Neural progenitor cell (in vitro differentiated cells): Measurements from ENCODE around the gene KRTAP10-2. TPM values are rescaled to one million over a fixed set of nuclear protein-coding genes. Genes with fewer than 3 reads are reported as not detected.
A peak's percentile ranks its signal among the peaks of the same experiment; 100 is the strongest.

Source experiments
- DNase-seq: peaks from one replicate; pipeline ENCODE4 v3.0.0-alpha.2; 2016; ENCODE audit warnings: low spot score
- H2AFZ ChIP-seq: fragments of 200-600 bp; sonication (generic); replicated peaks from 2 replicates; pipeline ENCODE4 v1.6.1; 2016; ENCODE audit warnings: antibody characterized with exemption
- H3F3A ChIP-seq: fragments of 200-600 bp; sonication (generic); 2 replicates; pipeline ENCODE4 v1.6.1; 2016; ENCODE audit warnings: antibody characterized with exemption, low read depth
- H3K27ac ChIP-seq: fragments of 200-600 bp; sonication (generic); 2 replicates; pipeline ENCODE4 v1.5.1; 2016; ENCODE audit warnings: mild to moderate bottlenecking
- H3K27me3 ChIP-seq: fragments of 200-600 bp; sonication (generic); 2 replicates; pipeline ENCODE4 v1.6.1; 2016; ENCODE audit warnings: mild to moderate bottlenecking, moderate library complexity
- H3K36me3 ChIP-seq: fragments of 200-600 bp; sonication (generic); 2 replicates; pipeline ENCODE4 v1.5.1; 2016
- H3K4me1 ChIP-seq: fragments of 200-600 bp; sonication (generic); 2 replicates; pipeline ENCODE4 v1.6.1; 2016; ENCODE audit warnings: mixed run types
- H3K4me2 ChIP-seq: fragments of 200-600 bp; sonication (generic); 2 replicates; pipeline ENCODE4 v1.6.1; 2016
- H3K4me3 ChIP-seq: fragments of 200-600 bp; sonication (generic); 2 replicates; pipeline ENCODE4 v1.5.1; 2016
- H3K79me2 ChIP-seq: fragments of 200-600 bp; sonication (generic); 2 replicates; pipeline ENCODE4 v1.6.1; 2016; ENCODE audit warnings: low read depth
- H3K9ac ChIP-seq: fragments of 200-600 bp; sonication (generic); 2 replicates; pipeline ENCODE4 v1.6.1; 2016
- H3K9me3 ChIP-seq: fragments of 200-600 bp; sonication (generic); 2 replicates; pipeline ENCODE4 v1.5.1; 2016; ENCODE audit warnings: low read depth
- H4K20me1 ChIP-seq: fragments of 200-600 bp; sonication (generic); 2 replicates; pipeline ENCODE4 v1.6.1; 2016; ENCODE audit warnings: low read depth
- H3K27ac Mint-ChIP-seq: 3 replicates; pipeline ENCODE4 v1.8.0; 2021; ENCODE audit warnings: mixed read lengths
- H3K27me3 Mint-ChIP-seq: 2 replicates; pipeline ENCODE4 v1.8.0; 2022; ENCODE audit warnings: low read depth, mild to moderate bottlenecking, inconsistent platforms, moderate library complexity, mixed read lengths; ENCODE audit not compliant: insufficient read depth
- H3K36me3 Mint-ChIP-seq: 3 replicates; pipeline ENCODE4 v1.8.0; 2021; ENCODE audit warnings: mixed read lengths
- H3K4me1 Mint-ChIP-seq: 3 replicates; pipeline ENCODE4 v1.8.0; 2021; ENCODE audit warnings: mixed read lengths
- H3K4me3 Mint-ChIP-seq: 3 replicates; pipeline ENCODE4 v1.8.0; 2021; ENCODE audit warnings: mild to moderate bottlenecking, moderate library complexity, mixed read lengths
- H3K9me3 Mint-ChIP-seq: 3 replicates; pipeline ENCODE4 v1.8.0; 2020; ENCODE audit warnings: mixed read lengths
- EZH2 ChIP-seq: fragments of 200-600 bp; sonication (generic); IDR thresholded peaks from 2 replicates; pipeline ENCODE4 v1.6.1; 2017; ENCODE audit warnings: antibody characterized with exemption, mild to moderate bottlenecking, moderate library complexity
- EZH2phosphoT487 ChIP-seq: fragments of 200-600 bp; sonication (generic); IDR thresholded peaks from 2 replicates; pipeline ENCODE4 v1.6.1; 2017; ENCODE audit warnings: antibody characterized with exemption
- total RNA-seq: library from RNA; depleted of rRNA; stranded (reverse); fragments of >200 nt; gene quantifications from 2 replicates; pipeline ENCODE4 v1.2.3, GENCODE V29; 2015; ENCODE audit warnings: low replicate concordance
- TF ChIP-seq, protein P1 (sequence below): fragments of 200-600 bp; sonication (generic); IDR thresholded peaks from 2 replicates; pipeline ENCODE4 v1.5.1; 2017; ENCODE audit warnings: antibody characterized with exemption, mild to moderate bottlenecking

Gene KRTAP10-2
- total RNA-seq, 1 donor from 2014 or later: not detected

DNA sequence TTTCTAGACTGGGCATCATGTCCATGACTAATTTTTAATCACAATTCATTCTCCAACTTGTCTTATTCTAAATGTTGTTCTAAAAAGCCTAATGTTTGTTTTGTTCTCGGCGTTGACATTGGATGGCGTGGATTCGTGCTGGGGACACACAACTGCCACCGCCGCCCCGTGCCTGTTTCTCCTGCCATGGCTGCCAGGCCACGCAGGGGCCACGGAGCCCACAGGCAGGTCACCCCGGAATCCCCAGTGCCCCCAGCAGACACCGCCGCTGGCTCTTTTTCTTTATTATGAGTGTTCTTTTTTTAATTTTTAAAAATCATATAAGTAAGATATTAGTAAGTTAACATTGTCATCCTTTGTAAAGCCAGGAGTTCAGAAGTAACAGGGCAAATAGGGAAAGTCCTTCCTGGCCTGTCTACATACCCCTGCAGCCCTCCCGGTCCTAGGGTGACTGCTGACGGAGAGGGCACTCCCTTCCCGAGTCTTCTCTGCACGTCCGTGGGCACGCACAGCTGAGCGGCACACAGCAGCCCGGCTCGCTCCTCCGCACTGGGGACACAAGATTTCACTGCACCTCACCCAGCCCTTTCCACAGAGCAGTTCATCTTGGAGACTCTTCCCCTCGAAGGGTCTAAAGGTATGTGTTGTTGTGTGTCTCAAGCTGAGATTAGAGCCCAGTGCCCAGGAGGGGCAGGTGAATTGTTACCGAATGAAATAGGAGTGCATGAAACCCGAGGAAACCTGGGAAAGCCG is 43.5 kb downstream of the KRTAP10-2 start:
- Histone ChIP-seq H4K20me1 (no peaks in the 10 kb centered on the region), H3K4me1 (peaks cover 7% of the 10 kb centered on the region), H3K9me3 (no peaks in the 10 kb centered on the region), H3K4me2 (no peak overlapping the region), H3K27ac (no peak overlapping the region), H3F3A (no peaks in the 10 kb centered on the region), H3K36me3 (no peaks in the 10 kb centered on the region), H3K79me2 (no peaks in the 10 kb centered on the region), H3K9ac (no peak overlapping the region), H3K4me3 (no peak overlapping the region), H3K27me3 (no peaks in the 10 kb centered on the region), H2AFZ (no peak overlapping the region)
- Mint-ChIP-seq H3K9me3 (no peaks in the 10 kb centered on the region), H3K27me3 (peaks cover 2% of the 10 kb centered on the region), H3K4me1 (peaks cover 7% of the 10 kb centered on the region), H3K4me3 (no peak overlapping the region), H3K27ac (no peak overlapping the region), H3K36me3 (no peaks in the 10 kb centered on the region)
- DNase-seq: no peak
- TF ChIP-seq EZH2 (no peak), EZH2phosphoT487 (no peak)
- TF ChIP-seq, protein P1, sequence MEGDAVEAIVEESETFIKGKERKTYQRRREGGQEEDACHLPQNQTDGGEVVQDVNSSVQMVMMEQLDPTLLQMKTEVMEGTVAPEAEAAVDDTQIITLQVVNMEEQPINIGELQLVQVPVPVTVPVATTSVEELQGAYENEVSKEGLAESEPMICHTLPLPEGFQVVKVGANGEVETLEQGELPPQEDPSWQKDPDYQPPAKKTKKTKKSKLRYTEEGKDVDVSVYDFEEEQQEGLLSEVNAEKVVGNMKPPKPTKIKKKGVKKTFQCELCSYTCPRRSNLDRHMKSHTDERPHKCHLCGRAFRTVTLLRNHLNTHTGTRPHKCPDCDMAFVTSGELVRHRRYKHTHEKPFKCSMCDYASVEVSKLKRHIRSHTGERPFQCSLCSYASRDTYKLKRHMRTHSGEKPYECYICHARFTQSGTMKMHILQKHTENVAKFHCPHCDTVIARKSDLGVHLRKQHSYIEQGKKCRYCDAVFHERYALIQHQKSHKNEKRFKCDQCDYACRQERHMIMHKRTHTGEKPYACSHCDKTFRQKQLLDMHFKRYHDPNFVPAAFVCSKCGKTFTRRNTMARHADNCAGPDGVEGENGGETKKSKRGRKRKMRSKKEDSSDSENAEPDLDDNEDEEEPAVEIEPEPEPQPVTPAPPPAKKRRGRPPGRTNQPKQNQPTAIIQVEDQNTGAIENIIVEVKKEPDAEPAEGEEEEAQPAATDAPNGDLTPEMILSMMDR: no peak

DNA sequence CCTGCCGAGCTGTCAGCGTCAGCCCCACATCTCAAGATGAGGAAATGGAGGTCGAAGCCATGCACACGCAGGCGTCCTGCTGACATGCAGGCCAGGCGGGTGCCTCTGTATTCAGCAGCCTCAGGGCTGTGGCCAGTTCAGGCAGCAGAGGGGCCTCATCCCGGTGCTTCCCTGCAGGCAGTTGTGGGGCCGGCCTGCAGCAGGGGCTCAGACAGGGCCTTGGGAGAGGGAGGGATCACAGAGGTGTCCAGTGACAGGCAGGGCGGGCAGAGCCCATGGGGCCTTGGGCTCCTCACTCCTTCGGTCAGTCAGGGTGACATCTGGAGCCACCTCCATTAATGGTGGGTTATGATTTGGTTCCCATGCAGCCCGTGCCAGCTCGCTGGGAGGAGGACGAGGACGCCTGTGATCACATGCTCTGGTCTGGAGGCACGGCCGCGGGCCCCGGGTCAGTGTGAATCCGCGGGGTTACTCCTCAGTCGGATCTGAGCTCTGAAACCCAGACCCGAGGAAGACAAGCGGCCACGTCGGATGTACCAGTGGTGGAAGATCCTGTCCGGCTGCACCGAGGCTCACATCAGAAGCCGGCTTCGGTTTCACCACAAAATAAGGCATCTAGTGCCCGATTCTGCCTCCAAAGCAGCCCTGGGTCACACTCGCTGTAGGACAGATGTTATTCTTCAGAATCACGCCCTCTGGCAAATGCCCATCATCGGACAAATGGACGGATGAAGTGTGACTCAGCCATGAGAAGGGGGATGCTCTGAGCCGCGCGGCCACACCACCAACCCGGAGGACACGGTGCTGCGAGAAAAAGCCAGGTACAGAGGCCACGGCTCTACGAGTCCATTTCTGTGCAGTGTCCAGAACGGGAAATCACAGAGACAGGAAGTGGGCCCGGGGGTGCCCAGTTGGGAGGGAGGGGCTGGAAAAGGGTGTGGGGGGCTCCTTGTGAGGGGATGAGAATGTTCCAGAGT is 44.7 kb downstream of the KRTAP10-2 start:
- H3F3A ChIP-seq: no peaks in the 10 kb centered on the region
- H3K4me2 ChIP-seq: no peak overlapping the region
- H3K36me3 Mint-ChIP-seq: no peaks in the 10 kb centered on the region
- no peaks in the 10 kb centered on the region for H3K79me2 ChIP-seq
- H3K27me3 ChIP-seq: no peaks in the 10 kb centered on the region
- no peak overlapping the region for H3K27ac ChIP-seq
- DNase-seq: peak; percentile 33
- no peaks in the 10 kb centered on the region for H3K9me3 Mint-ChIP-seq
- H3K9me3 ChIP-seq: no peaks in the 10 kb centered on the region
- H3K9ac ChIP-seq: no peak overlapping the region
- no peak for TF ChIP-seq EZH2
- TF ChIP-seq, protein P1: no peak
- TF ChIP-seq EZH2phosphoT487: no peak
- no peak overlapping the region for H3K4me3 Mint-ChIP-seq
- no peak overlapping the region for H3K27ac Mint-ChIP-seq
- H2AFZ ChIP-seq: peak overlapping the region; percentile 10
- peaks cover 2% of the 10 kb centered on the region for H3K27me3 Mint-ChIP-seq
- H3K4me3 ChIP-seq: no peak overlapping the region
- H3K4me1 Mint-ChIP-seq: peaks cover 7% of the 10 kb centered on the region
- no peaks in the 10 kb centered on the region for H3K36me3 ChIP-seq
- no peaks in the 10 kb centered on the region for H4K20me1 ChIP-seq
- H3K4me1 ChIP-seq: peaks cover 7% of the 10 kb centered on the region

DNA sequence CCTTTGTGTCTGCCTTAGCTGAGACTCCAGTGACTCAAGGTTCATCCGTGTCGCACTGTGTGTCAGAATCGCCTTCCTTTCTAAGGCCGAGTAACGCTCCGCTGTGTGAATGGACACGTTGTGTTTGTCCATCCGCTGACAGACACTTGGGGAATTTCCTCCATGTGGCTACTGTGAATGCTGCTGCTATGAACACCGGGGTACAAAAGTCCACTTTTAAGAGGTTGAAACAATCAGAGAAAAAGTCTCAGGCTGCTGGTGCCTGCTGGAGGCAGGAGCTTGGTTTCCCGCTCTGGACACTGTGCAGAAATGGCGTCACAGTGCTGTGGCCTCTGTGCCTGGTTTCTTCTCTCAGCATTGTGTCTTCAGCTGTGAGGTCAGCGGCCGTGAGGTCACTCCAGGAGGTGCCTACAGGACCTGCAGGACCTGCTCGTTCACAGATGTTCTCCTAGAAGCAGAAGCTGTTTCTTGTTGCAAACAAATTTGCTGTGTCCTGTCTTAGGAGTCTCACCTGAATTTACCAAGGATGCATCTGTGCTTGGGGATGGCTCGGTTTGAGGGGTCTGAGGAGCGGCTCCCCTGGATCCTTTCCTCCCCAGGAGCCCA is 45.5 kb downstream of the KRTAP10-2 start:
- no peaks in the 10 kb centered on the region for H3F3A ChIP-seq
- H3K27ac ChIP-seq: no peak overlapping the region
- H3K27me3 ChIP-seq: no peaks in the 10 kb centered on the region
- H3K4me3 ChIP-seq: no peak overlapping the region
- Mint-ChIP-seq H3K27me3 (no peaks in the 10 kb centered on the region), H3K36me3 (no peaks in the 10 kb centered on the region), H3K27ac (peak overlapping the region; percentile 32), H3K9me3 (no peaks in the 10 kb centered on the region), H3K4me1 (peaks cover 7% of the 10 kb centered on the region), H3K4me3 (no peak overlapping the region)
- H3K4me1 ChIP-seq: peaks cover 7% of the 10 kb centered on the region
- H2AFZ ChIP-seq: peak overlapping the region; percentile 10
- no peak overlapping the region for H3K4me2 ChIP-seq
- no peaks in the 10 kb centered on the region for H3K36me3 ChIP-seq
- DNase-seq: no peak
- H3K9me3 ChIP-seq: no peaks in the 10 kb centered on the region
- no peak overlapping the region for H3K9ac ChIP-seq
- H4K20me1 ChIP-seq: no peaks in the 10 kb centered on the region
- H3K79me2 ChIP-seq: no peaks in the 10 kb centered on the region
- no peak for TF ChIP-seq EZH2
- TF ChIP-seq, protein P1: no peak
- TF ChIP-seq EZH2phosphoT487: no peak
